ENCODE measurements around the gene IL12RB2.

Gene IL12RB2

GRCh38 chr1:67382292-67382691 lies 74.6 kb downstream of the IL12RB2 start:
- Histone ChIP-seq H3K9me3 (ENCODE audit: insufficient read depth, low read depth, low read length) (peaks cover 7% of the 10 kb centered on the region), H2AK5ac (ENCODE audit: low read length) (no peak overlapping the region), H3K18ac (ENCODE audit: low read length) (no peak overlapping the region), H3K4me3 (ENCODE audit: low read depth, low read length) (no peak overlapping the region), H2AFZ (ENCODE audit: insufficient read depth, low read length, poor library complexity) (no peak overlapping the region), H3K27me3 (ENCODE audit: insufficient read depth, low read length) (no peaks in the 10 kb centered on the region), H3K79me2 (ENCODE audit: control insufficient read depth, insufficient read depth, low read length, poor library complexity) (no peaks in the 10 kb centered on the region), H3K4me1 (ENCODE audit: control insufficient read depth in 1 of 2, insufficient read depth in 2 of 2, low read length in 2 of 2) (no peaks in the 10 kb centered on the region), H2BK120ac (ENCODE audit: insufficient read depth, low read length, poor library complexity) (no peak overlapping the region), H3K27ac (ENCODE audit: low read depth, low read length) (no peak overlapping the region), H3K36me3 (ENCODE audit: control insufficient read depth in 1 of 2, insufficient read depth in 2 of 2, low read length in 2 of 2) (peaks cover 2 to 6% of the 10 kb centered on the region in 2 experiments), H3K14ac (ENCODE audit: low read length) (no peak overlapping the region), H3K23ac (ENCODE audit: low read length) (no peak overlapping the region), H2BK5ac (ENCODE audit: low read depth, low read length, poor library complexity) (no peak overlapping the region), H3K79me1 (ENCODE audit: low read length) (no peaks in the 10 kb centered on the region), H3K4ac (ENCODE audit: low read depth, low read length) (no peak overlapping the region), H3K9ac (ENCODE audit: low read length) (no peak overlapping the region), H3K4me2 (ENCODE audit: low read length) (no peak overlapping the region), H2BK12ac (ENCODE audit: low read length) (no peak overlapping the region), H4K8ac (ENCODE audit: low read depth, low read length) (no peak overlapping the region), H4K12ac (ENCODE audit: low read depth, low read length) (no peak overlapping the region), H4K91ac (ENCODE audit: low read depth, low read length) (no peak overlapping the region)
- no CpG with 5 or more reads among the region's 1 CpG for WGBS (ENCODE audit: extremely low coverage, insufficient coverage, insufficient read length)
- DNase-seq = no peak

GRCh38 chr1:67383999-67384638 lies 76.4 kb downstream of the IL12RB2 start:
- Histone ChIP-seq H3K18ac (ENCODE audit: low read length) (no peak overlapping the region), H3K4me2 (ENCODE audit: low read length) (no peak overlapping the region), H3K9ac (ENCODE audit: low read length) (no peak overlapping the region), H2BK5ac (ENCODE audit: low read depth, low read length, poor library complexity) (no peak overlapping the region), H3K4me3 (ENCODE audit: low read depth, low read length) (no peak overlapping the region), H2AFZ (ENCODE audit: insufficient read depth, low read length, poor library complexity) (no peak overlapping the region), H3K4me1 (ENCODE audit: control insufficient read depth in 1 of 2, insufficient read depth in 2 of 2, low read length in 2 of 2) (no peaks in the 10 kb centered on the region), H2AK5ac (ENCODE audit: low read length) (no peak overlapping the region), H3K79me1 (ENCODE audit: low read length) (no peaks in the 10 kb centered on the region), H3K14ac (ENCODE audit: low read length) (no peak overlapping the region), H3K79me2 (ENCODE audit: control insufficient read depth, insufficient read depth, low read length, poor library complexity) (no peaks in the 10 kb centered on the region), H3K4ac (ENCODE audit: low read depth, low read length) (no peak overlapping the region), H3K36me3 (ENCODE audit: control insufficient read depth in 1 of 2, insufficient read depth in 2 of 2, low read length in 2 of 2) (peaks cover 2 to 6% of the 10 kb centered on the region in 2 experiments), H3K9me3 (ENCODE audit: insufficient read depth, low read depth, low read length) (peaks cover 7% of the 10 kb centered on the region), H2BK120ac (ENCODE audit: insufficient read depth, low read length, poor library complexity) (no peak overlapping the region), H3K23ac (ENCODE audit: low read length) (no peak overlapping the region), H2BK12ac (ENCODE audit: low read length) (no peak overlapping the region), H4K8ac (ENCODE audit: low read depth, low read length) (no peak overlapping the region), H3K27me3 (ENCODE audit: insufficient read depth, low read length) (no peaks in the 10 kb centered on the region), H4K12ac (ENCODE audit: low read depth, low read length) (no peak overlapping the region), H3K27ac (ENCODE audit: low read depth, low read length) (no peak overlapping the region), H4K91ac (ENCODE audit: low read depth, low read length) (no peak overlapping the region)
- no peak for DNase-seq
- WGBS (ENCODE audit: extremely low coverage, insufficient coverage, insufficient read length) = no CpG with 5 or more reads among the region's 2 CpGs

- H3K27me3 ChIP-seq (ENCODE audit: insufficient read depth, low read length) = no peaks in the 10 kb centered on the region
- H4K8ac ChIP-seq (ENCODE audit: low read depth, low read length) = no peak overlapping the region
- H2AFZ ChIP-seq (ENCODE audit: insufficient read depth, low read length, poor library complexity) = no peak overlapping the region
- H2AK5ac ChIP-seq (ENCODE audit: low read length) = no peak overlapping the region
- H3K4ac ChIP-seq (ENCODE audit: low read depth, low read length) = no peak overlapping the region
- H3K9me3 ChIP-seq (ENCODE audit: insufficient read depth, low read depth, low read length) = no peaks in the 10 kb centered on the region
- no peak overlapping the region for H3K4me3 ChIP-seq (ENCODE audit: low read depth, low read length)
- H3K23ac ChIP-seq (ENCODE audit: low read length) = no peak overlapping the region
- no peak overlapping the region for H3K18ac ChIP-seq (ENCODE audit: low read length)
- no peak for DNase-seq
- no peaks in the 10 kb centered on the region for H3K79me1 ChIP-seq (ENCODE audit: low read length)
- H2BK12ac ChIP-seq (ENCODE audit: low read length) = no peak overlapping the region
- WGBS (ENCODE audit: extremely low coverage, insufficient coverage, insufficient read length) = no CpG with 5 or more reads among the region's 3 CpGs
- no peak overlapping the region for H4K12ac ChIP-seq (ENCODE audit: low read depth, low read length)
- H3K4me1 ChIP-seq (ENCODE audit: control insufficient read depth in 1 of 2, insufficient read depth in 2 of 2, low read length in 2 of 2) = no peaks in the 10 kb centered on the region
- no peak overlapping the region for H3K14ac ChIP-seq (ENCODE audit: low read length)
- H3K4me2 ChIP-seq (ENCODE audit: low read length) = no peak overlapping the region
- no peak overlapping the region for H2BK5ac ChIP-seq (ENCODE audit: low read depth, low read length, poor library complexity)
- no peaks in the 10 kb centered on the region for H3K79me2 ChIP-seq (ENCODE audit: control insufficient read depth, insufficient read depth, low read length, poor library complexity)
- H3K27ac ChIP-seq (ENCODE audit: low read depth, low read length) = no peak overlapping the region
- no peaks in the 10 kb centered on the region for H3K36me3 ChIP-seq (ENCODE audit: control insufficient read depth in 1 of 2, insufficient read depth in 2 of 2, low read length in 2 of 2)
- no peak overlapping the region for H3K9ac ChIP-seq (ENCODE audit: low read length)
- H4K91ac ChIP-seq (ENCODE audit: low read depth, low read length) = no peak overlapping the region
- no peak overlapping the region for H2BK120ac ChIP-seq (ENCODE audit: insufficient read depth, low read length, poor library complexity)
Measured at GRCh38 chr1:67390041-67390887, 82.6 kb downstream of the IL12RB2 start.

GRCh38 chr1:67393240-67393639 lies 85.6 kb downstream of the IL12RB2 start:
- Histone ChIP-seq H2BK12ac (ENCODE audit: low read length) (no peak overlapping the region), H3K4me3 (ENCODE audit: low read depth, low read length) (no peak overlapping the region), H2BK120ac (ENCODE audit: insufficient read depth, low read length, poor library complexity) (no peak overlapping the region), H2BK5ac (ENCODE audit: low read depth, low read length, poor library complexity) (no peak overlapping the region), H2AK5ac (ENCODE audit: low read length) (no peak overlapping the region), H3K27ac (ENCODE audit: low read depth, low read length) (no peak overlapping the region), H3K9ac (ENCODE audit: low read length) (no peak overlapping the region), H2AFZ (ENCODE audit: insufficient read depth, low read length, poor library complexity) (no peak overlapping the region), H4K12ac (ENCODE audit: low read depth, low read length) (no peak overlapping the region), H3K4me1 (ENCODE audit: control insufficient read depth in 1 of 2, insufficient read depth in 2 of 2, low read length in 2 of 2) (no peaks in the 10 kb centered on the region), H3K4ac (ENCODE audit: low read depth, low read length) (no peak overlapping the region), H4K91ac (ENCODE audit: low read depth, low read length) (no peak overlapping the region), H3K36me3 (ENCODE audit: control insufficient read depth in 1 of 2, insufficient read depth in 2 of 2, low read length in 2 of 2) (no peaks in the 10 kb centered on the region), H3K9me3 (ENCODE audit: insufficient read depth, low read depth, low read length) (no peaks in the 10 kb centered on the region), H3K14ac (ENCODE audit: low read length) (no peak overlapping the region), H3K79me1 (ENCODE audit: low read length) (no peaks in the 10 kb centered on the region), H3K4me2 (ENCODE audit: low read length) (no peak overlapping the region), H3K18ac (ENCODE audit: low read length) (no peak overlapping the region), H3K23ac (ENCODE audit: low read length) (no peak overlapping the region), H4K8ac (ENCODE audit: low read depth, low read length) (no peak overlapping the region), H3K79me2 (ENCODE audit: control insufficient read depth, insufficient read depth, low read length, poor library complexity) (no peaks in the 10 kb centered on the region), H3K27me3 (ENCODE audit: insufficient read depth, low read length) (no peaks in the 10 kb centered on the region)
- no peak for DNase-seq
- WGBS (ENCODE audit: extremely low coverage, insufficient coverage, insufficient read length) = no CpG with 5 or more reads among the region's 12 CpGs
